ENCODE measurements around the gene PTPRE.

The PTPRE gene

GRCh38 chr10:127939786-127940330, 33.0 kb downstream of the PTPRE start:
- no peak for DNase-seq (ENCODE audit: extremely low spot score)
- CTCF ChIA-PET: no interaction called here
- POLR2A ChIA-PET: no interaction called here
- TF ChIP-seq CTCF (IDR thresholded peaks at IDR 0.05; ENCODE audit: control extremely low read depth, extremely low read depth, low read depth, missing control alignments): no peak

GRCh38 chr10:127940866-127941640, 34.1 kb downstream of the PTPRE start:
- TF ChIP-seq CTCF (IDR thresholded peaks at IDR 0.05; ENCODE audit: control extremely low read depth, extremely low read depth, low read depth, missing control alignments): no peak
- ChIA-PET POLR2A (no interaction called here), CTCF (no interaction called here)
- no peak for DNase-seq (ENCODE audit: extremely low spot score)

GRCh38 chr10:127942811-127943210, 35.9 kb downstream of the PTPRE start:
- DNase-seq (ENCODE audit: extremely low spot score): no peak
- TF ChIP-seq CTCF (IDR thresholded peaks at IDR 0.05; ENCODE audit: control extremely low read depth, extremely low read depth, low read depth, missing control alignments): no peak
- ChIA-PET CTCF (no interaction called here), POLR2A (no interaction called here)

GRCh38 chr10:127943336-127943910, 36.5 kb downstream of the PTPRE start:
- ChIA-PET CTCF (no interaction called here), POLR2A (no interaction called here)
- TF ChIP-seq CTCF (IDR thresholded peaks at IDR 0.05; ENCODE audit: control extremely low read depth, extremely low read depth, low read depth, missing control alignments): no peak
- DNase-seq (ENCODE audit: extremely low spot score): no peak

GRCh38 chr10:127944256-127944655, 37.4 kb downstream of the PTPRE start:
- TF ChIP-seq CTCF (IDR thresholded peaks at IDR 0.05; ENCODE audit: control extremely low read depth, extremely low read depth, low read depth, missing control alignments): no peak
- POLR2A ChIA-PET: no interaction called here
- CTCF ChIA-PET: no interaction called here
- no peak for DNase-seq (ENCODE audit: extremely low spot score)

GRCh38 chr10:127945341-127945758, 38.4 kb downstream of the PTPRE start:
- CTCF ChIA-PET: no interaction called here
- POLR2A ChIA-PET: no interaction called here
- no peak for DNase-seq (ENCODE audit: extremely low spot score)
- TF ChIP-seq CTCF (IDR thresholded peaks at IDR 0.05; ENCODE audit: control extremely low read depth, extremely low read depth, low read depth, missing control alignments): no peak
